ENCODE results near the gene MTR.

- no peak for TF ChIP-seq CTCF (conservative IDR thresholded peaks at IDR 0.05; ENCODE audit: low read length)
- no peak for TF ChIP-seq EZH2phosphoT487 (IDR thresholded peaks at IDR 0.05; ENCODE audit: borderline replicate concordance, low read depth, low read length)
Observed at GRCh38 chr1:236844499-236845271, 49.6 kb downstream of the MTR start.

Data from OCI-LY7 (cell line).